GM06990 (cell line): ENCODE measurements around the gene MYG1.

Experiments used
- DNase-seq: peaks from one replicate; pipeline ENCODE4 v3.0.0-alpha.2; 2011; ENCODE audit not compliant: insufficient read length; ENCODE audit errors: extremely low read depth
- H3K27me3 ChIP-seq: replicated peaks from 2 replicates; pipeline ENCODE4 v1.6.0; 2011; ENCODE audit warnings: low read length; ENCODE audit not compliant: control insufficient read depth, insufficient read depth
- H3K36me3 ChIP-seq: 2 replicates; pipeline ENCODE4 v1.5.1; 2011; ENCODE audit warnings: low read length; ENCODE audit not compliant: control insufficient read depth, insufficient read depth
- H3K4me3 ChIP-seq: replicated peaks from 2 replicates; pipeline ENCODE4 v1.5.1; 2011; ENCODE audit warnings: low read depth, mild to moderate bottlenecking, control low read depth, low read length
- CTCF ChIP-seq: IDR thresholded peaks from 2 replicates; pipeline ENCODE4 v1.5.1; 2011; ENCODE audit warnings: low read length, control low read depth, mild to moderate bottlenecking, inconsistent platforms; ENCODE audit not compliant: insufficient read depth, poor library complexity, severe bottlenecking

MYG1 gene

GRCh38 chr12:53267999-53268629 is 31.4 kb upstream of the MYG1 start, which contains the start of gene ESPL1:
TSS of gene ESPL1 (plus strand) at chr12:53268299. CDS start at chr12:53268767, 468 bp downstream.
- no peaks in the 10 kb centered on the region for H3K27me3 ChIP-seq
- peak; percentile 49 for TF ChIP-seq CTCF
- H3K4me3 ChIP-seq = peak within 1 kb of the TSS; percentile 73
- H3K36me3 ChIP-seq = peaks cover 13% of the 10 kb centered on the region
- peak; percentile 97 for DNase-seq

GRCh38 chr12:53268630-53269562 is 30.6 kb upstream of the MYG1 start:
- DNase-seq = no peak
- no peak for TF ChIP-seq CTCF
- Histone ChIP-seq H3K36me3 (peaks cover 13% of the 10 kb centered on the region), H3K27me3 (no peaks in the 10 kb centered on the region), H3K4me3 (peak overlapping the region; percentile 73)

GRCh38 chr12:53274445-53274844 is 25.1 kb upstream of the MYG1 start:
- no peak for TF ChIP-seq CTCF
- H3K36me3 ChIP-seq = peaks cover 28% of the 10 kb centered on the region
- DNase-seq = no peak
- H3K4me3 ChIP-seq = no peak overlapping the region
- H3K27me3 ChIP-seq = no peaks in the 10 kb centered on the region

GRCh38 chr12:53276511-53276910 is 23.0 kb upstream of the MYG1 start:
- no peak overlapping the region for H3K4me3 ChIP-seq
- no peak for DNase-seq
- no peaks in the 10 kb centered on the region for H3K27me3 ChIP-seq
- H3K36me3 ChIP-seq = peaks cover 29% of the 10 kb centered on the region
- TF ChIP-seq CTCF = no peak

GRCh38 chr12:53277981-53278380 is 21.5 kb upstream of the MYG1 start:
- Histone ChIP-seq H3K36me3 (peaks cover 36% of the 10 kb centered on the region), H3K4me3 (no peak overlapping the region), H3K27me3 (no peaks in the 10 kb centered on the region)
- DNase-seq = no peak
- no peak for TF ChIP-seq CTCF
